Stimulated activated CD4-positive, alpha-beta T cell treated with anti-CD3 and anti-CD28 coated beads, TNF-alpha, amount 100 ng/mL, for 24 hours (primary cell): Measurements from ENCODE around the gene RREB1.

ENCODE experiments used
- DNase-seq, 3 experiments: peaks; one replicate each; pipeline ENCODE4 v3.0.0-alpha.2; 2020; ENCODE audit warnings: low read depth in 3 of 3

The RREB1 gene

GRCh38 chr6:7100072-7100752 is 7.5 kb upstream of the RREB1 start:
- DNase-seq = no peak

- no peak for DNase-seq
Observed at GRCh38 chr6:7100753-7101081, 7.0 kb upstream of the RREB1 start.

GRCh38 chr6:7101290-7101689 is 6.5 kb upstream of the RREB1 start:
- no peak for DNase-seq

- no peak for DNase-seq
Observed at GRCh38 chr6:7104752-7105151, 3.0 kb upstream of the RREB1 start.

GRCh38 chr6:7106215-7106751 is 1.5 kb upstream of the RREB1 start:
- DNase-seq = no peak

- peak in 2 of 3 experiments; percentile 37 to 56 for DNase-seq
Observed at GRCh38 chr6:7106752-7107577, 796 bp upstream of the RREB1 start.

GRCh38 chr6:7108196-7108963 is 619 bp downstream of the RREB1 start:
- DNase-seq = peak in 2 of 3 experiments; percentile 8 to 44

- peak in 1 of 3 experiments; percentile 35 for DNase-seq
Observed at GRCh38 chr6:7108964-7109836, 1.4 kb downstream of the RREB1 start.

- DNase-seq = no peak
Observed at GRCh38 chr6:7110092-7110792, 2.5 kb downstream of the RREB1 start.

- no peak for DNase-seq
Observed at GRCh38 chr6:7111095-7111690, 3.4 kb downstream of the RREB1 start.

- DNase-seq = no peak
Observed at GRCh38 chr6:7112171-7112570, 4.4 kb downstream of the RREB1 start.

- DNase-seq = peak in 1 of 3 experiments; percentile 31
Observed at GRCh38 chr6:7112741-7113313, 5.1 kb downstream of the RREB1 start.

- DNase-seq = no peak
Observed at GRCh38 chr6:7114744-7115458, 7.1 kb downstream of the RREB1 start.

GRCh38 chr6:7115543-7116231 is 7.9 kb downstream of the RREB1 start:
- no peak for DNase-seq

GRCh38 chr6:7119272-7119801 is 11.6 kb downstream of the RREB1 start:
- no peak for DNase-seq

- no peak for DNase-seq
Observed at GRCh38 chr6:7121700-7122241, 14.0 kb downstream of the RREB1 start.

- DNase-seq = no peak
Observed at GRCh38 chr6:7122684-7123083, 14.9 kb downstream of the RREB1 start.

GRCh38 chr6:7124114-7124513 is 16.4 kb downstream of the RREB1 start:
- DNase-seq = no peak
